GM18951 (cell line): Measurements from ENCODE around the gene HSD11B2.

Source experiments
- POLR2A ChIP-seq: IDR thresholded peaks from 4 replicates; pipeline ENCODE4 v1.6.1; 2011; ENCODE audit warnings: mild to moderate bottlenecking; ENCODE audit not compliant: insufficient read length, insufficient read depth; ENCODE audit errors: extremely low read depth
- in situ Hi-C: fragments of 300-500 bp; cut with MboI; formaldehyde crosslinking; loops from one replicate; pipeline ENCODE4 v1.12.0; 2022; ENCODE audit warnings: low sequenced_read_pairs, mixed read lengths, inconsistent platforms; ENCODE audit not compliant: unreplicated experiment

HSD11B2 gene

DNA sequence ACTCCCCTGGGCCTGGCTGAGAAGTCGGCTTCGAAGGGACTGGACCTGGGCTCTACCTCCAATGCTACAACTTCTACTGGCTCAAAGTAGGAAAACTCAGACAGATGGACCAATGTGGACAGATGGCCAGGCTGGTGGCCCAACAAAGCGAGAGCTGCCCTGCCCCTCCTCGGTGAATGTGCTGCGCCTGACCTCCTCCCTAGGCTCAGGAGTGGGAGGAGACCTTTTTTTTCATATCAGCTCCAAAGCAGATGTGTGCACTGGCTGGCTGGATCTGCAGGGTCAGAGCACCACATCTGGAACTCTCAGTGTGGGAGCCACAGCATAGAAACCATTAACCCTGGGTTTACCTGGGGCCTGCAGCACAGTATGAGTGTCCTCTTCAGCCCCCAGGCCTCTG lies 29.2 kb downstream of the HSD11B2 start:
- in situ Hi-C loops = no loop called here
- no peak for TF ChIP-seq POLR2A

- TF ChIP-seq POLR2A = no peak
- in situ Hi-C loops = no loop called here
Observed at GRCh38 chr16:67460961-67461360, 30.0 kb downstream of the HSD11B2 start.

- TF ChIP-seq POLR2A = no peak
- in situ Hi-C loops = no loop called here
Observed at GRCh38 chr16:67461600-67462278, 30.8 kb downstream of the HSD11B2 start.

- in situ Hi-C loops = no loop called here
- TF ChIP-seq POLR2A = no peak
Observed at GRCh38 chr16:67462279-67462655, 31.3 kb downstream of the HSD11B2 start.

- no peak for TF ChIP-seq POLR2A
- in situ Hi-C loops = no loop called here
Observed at GRCh38 chr16:67463059-67463458, 32.1 kb downstream of the HSD11B2 start.

DNA sequence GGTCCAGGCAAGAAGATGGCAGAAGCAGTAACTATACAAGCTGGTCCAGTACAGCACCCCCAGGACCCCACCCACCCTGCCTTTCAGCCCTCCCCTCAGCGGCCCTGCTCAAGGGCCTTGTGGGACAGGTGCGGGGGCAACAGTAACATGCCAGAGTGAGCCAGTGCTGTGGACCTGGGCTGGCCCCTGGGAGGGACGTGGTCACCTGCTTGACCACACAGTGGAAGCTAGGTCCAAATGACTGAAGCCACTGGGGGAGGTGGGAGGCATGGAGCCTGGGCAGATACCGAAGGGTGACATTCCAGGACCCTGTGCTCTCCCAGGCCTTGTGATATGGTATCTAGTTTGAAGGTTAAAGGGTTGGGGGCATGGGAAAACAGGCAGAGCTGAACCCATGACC lies 32.8 kb downstream of the HSD11B2 start:
- TF ChIP-seq POLR2A = no peak
- in situ Hi-C loops = no loop called here

DNA sequence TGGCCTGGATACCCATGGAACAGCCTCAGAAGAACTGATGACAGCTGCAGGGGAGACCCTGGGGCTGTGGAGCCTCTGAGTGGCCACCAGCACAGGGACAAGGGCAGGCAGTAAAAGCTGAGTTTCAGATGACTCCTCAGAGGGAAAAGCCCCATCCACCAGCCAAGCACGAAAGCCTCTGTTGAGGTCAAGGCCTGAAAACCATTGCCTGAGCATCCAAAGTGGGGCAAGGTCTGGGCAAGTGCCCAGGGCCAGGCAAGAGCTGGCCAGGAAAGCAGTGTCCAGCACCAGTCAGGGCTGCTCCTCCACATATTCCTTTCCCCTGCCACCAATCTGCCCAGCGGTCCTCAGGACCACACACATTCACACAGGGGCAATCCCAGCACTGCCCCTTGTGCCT lies 33.6 kb downstream of the HSD11B2 start:
- TF ChIP-seq POLR2A = no peak
- in situ Hi-C loops = no loop called here

GRCh38 chr16:67466581-67466980 lies 35.7 kb downstream of the HSD11B2 start:
- TF ChIP-seq POLR2A = no peak
- in situ Hi-C loops = no loop called here

DNA sequence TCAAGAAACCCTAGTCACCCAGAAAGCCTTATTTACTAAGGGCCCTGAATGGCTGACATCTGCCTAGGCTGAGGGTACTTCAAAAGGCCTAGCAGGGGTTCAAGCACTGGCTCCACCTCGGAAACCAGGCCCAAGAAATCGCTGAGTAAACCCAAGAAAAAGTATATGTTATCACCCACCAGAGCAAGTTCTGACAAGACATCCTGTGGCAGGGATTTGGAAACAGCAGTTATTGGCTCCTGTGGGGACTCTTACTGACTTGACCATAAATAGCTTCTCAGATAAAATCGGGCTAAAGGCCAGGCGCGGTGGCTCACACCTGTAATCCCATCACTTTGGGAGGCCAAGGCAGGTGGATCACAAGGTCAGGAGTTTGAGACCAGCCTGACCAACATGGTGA lies 37.8 kb downstream of the HSD11B2 start:
- TF ChIP-seq POLR2A = no peak
- in situ Hi-C loops = no loop called here

GRCh38 chr16:67470359-67470758 lies 39.4 kb downstream of the HSD11B2 start:
- TF ChIP-seq POLR2A = no peak
- in situ Hi-C loops = no loop called here

GRCh38 chr16:67471758-67472384 lies 41.0 kb downstream of the HSD11B2 start:
- no peak for TF ChIP-seq POLR2A
- in situ Hi-C loops = no loop called here

DNA sequence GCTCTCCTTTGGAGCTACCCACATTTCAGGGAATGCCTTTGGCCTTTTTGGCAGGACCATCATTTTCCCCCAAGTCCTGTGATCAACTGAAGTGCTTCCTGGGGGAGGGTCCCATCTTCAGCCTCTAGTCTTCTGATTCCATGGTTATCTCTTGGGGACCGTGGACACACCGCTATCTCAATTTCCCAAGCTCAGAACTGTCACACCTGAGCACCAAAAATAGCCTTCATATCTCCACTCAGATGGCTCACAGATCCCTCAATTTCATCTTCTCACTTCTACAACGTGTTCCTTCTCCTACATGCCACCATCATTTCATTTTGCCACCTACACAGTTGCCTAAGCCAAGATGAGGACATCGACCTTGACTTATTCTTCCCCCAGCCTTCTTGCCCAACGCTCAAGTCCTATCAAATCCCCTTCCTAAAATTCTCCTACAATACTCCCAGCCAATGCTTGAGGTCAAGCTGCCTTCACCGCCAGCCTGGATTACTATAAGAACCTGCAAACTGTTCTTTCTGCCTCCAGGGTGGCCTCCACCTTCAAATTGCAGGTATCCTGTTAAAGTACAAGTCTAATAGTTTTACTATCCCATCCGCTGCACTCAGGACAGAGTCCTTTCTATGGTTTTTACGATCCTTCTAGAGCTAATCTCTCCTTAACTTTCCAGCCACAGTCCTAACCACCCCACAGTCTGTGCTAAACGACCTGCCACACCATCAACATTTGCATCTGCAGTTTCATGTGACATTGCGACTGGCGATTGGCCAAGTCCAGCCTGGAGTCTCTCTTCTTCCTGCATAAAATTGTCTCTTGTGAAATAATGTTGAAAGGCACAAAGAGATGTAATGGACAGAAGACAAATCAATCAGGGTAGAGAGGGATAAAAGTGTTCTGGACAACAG lies 43.9 kb downstream of the HSD11B2 start:
- in situ Hi-C loops = no loop called here
- TF ChIP-seq POLR2A = no peak

DNA sequence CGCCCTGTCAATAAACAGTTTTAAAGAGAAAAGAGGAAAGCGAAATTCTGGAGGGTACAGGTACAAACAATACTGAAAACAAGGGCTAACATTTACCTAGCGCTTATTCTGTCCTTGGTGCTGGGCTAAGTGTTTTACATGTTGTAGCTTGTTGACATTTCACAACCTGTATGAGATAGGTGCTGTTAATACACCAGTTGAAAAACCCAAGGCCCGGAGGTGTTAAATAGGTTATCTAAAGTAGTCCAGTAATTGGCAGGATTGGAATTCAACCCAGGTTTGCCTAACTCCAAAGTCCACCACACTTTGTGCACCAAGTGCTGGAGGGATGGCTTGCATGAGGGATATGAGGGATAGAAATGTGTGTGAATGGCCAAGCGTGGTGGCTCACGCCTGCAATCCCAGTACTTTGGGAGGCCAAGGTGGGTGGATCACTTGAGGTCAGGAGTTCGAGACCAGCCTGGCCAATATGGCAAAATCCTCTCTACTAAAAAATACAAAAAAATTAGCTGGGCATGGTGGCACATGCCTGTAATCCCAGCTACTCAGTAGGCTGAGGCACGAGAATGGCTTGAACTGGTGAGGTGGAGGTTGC lies 47.1 kb downstream of the HSD11B2 start:
- in situ Hi-C loops = no loop called here
- no peak for TF ChIP-seq POLR2A
